A549 (cell line): Measurements from ENCODE around the gene PLK5. TPM values are rescaled to one million over a fixed set of nuclear protein-coding genes. Genes with fewer than 3 reads are reported as not detected.

Experiments
- ATAC-seq, 2 experiments: fragments of 200-7000 bp in 1 of 2; fragments of >200 bp in 1 of 2; cut with Nextera tagmentation in 1 of 2; cut with Tn5 transposase in 1 of 2; 3 replicates each; pipeline versions ENCODE4 v1.8.0 to v1.9.1; 2018 to 2020; ENCODE audit warnings: mild to moderate bottlenecking in 1 of 2, moderate library complexity in 1 of 2
- CTCF ChIA-PET: fragments of 300-600 bp; sonication (Branson Sonifier 250); formaldehyde crosslinking; extraction: SDS; loops from one replicate; lab custom pipeline; 2021; ENCODE audit warnings: antibody characterized with exemption, inconsistent platforms; lab: Yijun Ruan, JAX
- POLR2A ChIA-PET: fragments of 350-600 bp; formaldehyde crosslinking; extraction: SDS; loops from one replicate; lab custom pipeline; 2021; ENCODE audit warnings: antibody characterized with exemption, inconsistent platforms; lab: Yijun Ruan, JAX
- DNase-seq, 2 experiments: peaks; one replicate each; pipeline versions ENCODE4 v3.0.0 to v3.0.0-alpha.2; 2011 to 2016; ENCODE audit warnings: low read depth in 1 of 2, low spot score in 1 of 2
- FAIRE-seq: peaks from 2 replicates; lab custom pipeline; 2011; peaks lifted over from hg19 to GRCh38; lab: Jason Lieb, UNC
- H3K27ac ChIP-seq, 2 experiments: fragments of >200 bp; sonication (Bioruptor Twin); formaldehyde crosslinking; 3 replicates each; pipeline ENCODE4 v1.5.1; 2016 to 2017
- H3K4me1 ChIP-seq: fragments of >200 bp; sonication (Bioruptor Twin); formaldehyde crosslinking; 3 replicates; pipeline ENCODE4 v1.6.1; 2016
- H3K4me2 ChIP-seq: fragments of >200 bp; sonication (Bioruptor Twin); formaldehyde crosslinking; 3 replicates; pipeline ENCODE4 v1.6.1; 2016
- H3K4me3 ChIP-seq: fragments of >200 bp; sonication (Bioruptor Twin); formaldehyde crosslinking; 3 replicates; pipeline ENCODE4 v1.5.1; 2016
- H3K9me3 ChIP-seq: fragments of >200 bp; sonication (Bioruptor Twin); formaldehyde crosslinking; 3 replicates; pipeline ENCODE4 v1.6.1; 2016
- BHLHE40 ChIP-seq: IDR thresholded peaks from 2 replicates; pipeline ENCODE4 v1.6.1; 2012; ENCODE audit warnings: low read depth, low read length, inconsistent platforms
- CEBPB ChIP-seq, 2 experiments: fragments of >200 bp in 1 of 2; sonication (Bioruptor Twin) in 1 of 2; formaldehyde crosslinking in 1 of 2; IDR thresholded peaks; 2 replicates each; pipeline ENCODE4 v1.6.1; 2012 to 2016
- CHD4 ChIP-seq: fragments of 200-600 bp; sonication (generic); IDR thresholded peaks from 2 replicates; pipeline ENCODE4 v1.6.1; 2016; ENCODE audit warnings: antibody characterized with exemption, mild to moderate bottlenecking, borderline replicate concordance
- CTCF ChIP-seq: fragments of >200 bp; sonication (Bioruptor Twin); formaldehyde crosslinking; IDR thresholded peaks from 3 replicates; pipeline ENCODE4 v1.5.1; 2016
- ELK1 ChIP-seq: fragments of 150-350 bp; IDR thresholded peaks from 2 replicates; pipeline ENCODE4 v1.6.1; 2014; ENCODE audit warnings: low read depth, mild to moderate bottlenecking, low read length
- ESRRA ChIP-seq: fragments of 150-350 bp; IDR thresholded peaks from 2 replicates; pipeline ENCODE4 v1.6.1; 2014; ENCODE audit warnings: mild to moderate bottlenecking, low read length, borderline replicate concordance
- GATA3 ChIP-seq: IDR thresholded peaks from 2 replicates; pipeline ENCODE4 v1.6.1; 2012; ENCODE audit warnings: borderline replicate concordance
- HDAC2 ChIP-seq: fragments of 200-600 bp; sonication (generic); IDR thresholded peaks from 2 replicates; pipeline ENCODE4 v1.6.1; 2016
- HOXB13 ChIP-seq: fragments of 250-450 bp; sonication (Bioruptor Pico); IDR thresholded peaks from 2 replicates; pipeline ENCODE4 v1.5.0; 2020; ENCODE audit warnings: low read depth, mild to moderate bottlenecking, moderate library complexity
- HOXB5 ChIP-seq: fragments of 250-450 bp; sonication (Bioruptor Pico); IDR thresholded peaks from 2 replicates; pipeline ENCODE4 v1.5.0; 2020; ENCODE audit warnings: mild to moderate bottlenecking, moderate library complexity
- JUN ChIP-seq, 2 experiments: fragments of >200 bp; sonication (Bioruptor Twin); formaldehyde crosslinking; IDR thresholded peaks; 2 replicates in 1 of 2; 3 replicates in 1 of 2; pipeline ENCODE4 v1.6.1; 2016 to 2017
- KDM1A ChIP-seq: fragments of 200-600 bp; sonication (generic); IDR thresholded peaks from 2 replicates; pipeline ENCODE4 v1.6.1; 2016; ENCODE audit warnings: low read depth, mild to moderate bottlenecking
- KDM5A ChIP-seq: fragments of 200-600 bp; sonication (generic); IDR thresholded peaks from 2 replicates; pipeline ENCODE4 v1.6.1; 2016; ENCODE audit warnings: antibody characterized with exemption, mild to moderate bottlenecking
- MAFK ChIP-seq: fragments of 450-650 bp; IDR thresholded peaks from 2 replicates; pipeline ENCODE4 v1.6.1; 2014; ENCODE audit not compliant: partially characterized antibody
- NPAS2 ChIP-seq: fragments of 250-450 bp; sonication (Bioruptor Pico); IDR thresholded peaks from 2 replicates; pipeline ENCODE4 v1.8.0; 2022; ENCODE audit warnings: mild to moderate bottlenecking, moderate library complexity, borderline replicate concordance
- NR3C1 ChIP-seq: fragments of >200 bp; sonication (Bioruptor Twin); formaldehyde crosslinking; IDR thresholded peaks from 3 replicates; pipeline ENCODE4 v1.6.1; 2017
- PBX3 ChIP-seq: IDR thresholded peaks from 2 replicates; pipeline ENCODE4 v1.6.1; 2012
- PHF8 ChIP-seq: fragments of 200-600 bp; sonication (generic); IDR thresholded peaks from 2 replicates; pipeline ENCODE4 v1.6.1; 2016; ENCODE audit warnings: low read depth, mild to moderate bottlenecking, antibody characterized with exemption, moderate library complexity, borderline replicate concordance
- POLR2A ChIP-seq: IDR thresholded peaks from 2 replicates; pipeline ENCODE4 v1.6.1; 2012; ENCODE audit warnings: mild to moderate bottlenecking, low read length
- POLR2AphosphoS2 ChIP-seq: conservative IDR thresholded peaks from 2 replicates; pipeline ENCODE4 v1.6.1; 2012; ENCODE audit warnings: low read length, improper control_type of control experiment, inconsistent platforms
- RAD21 ChIP-seq, 2 experiments: fragments of >200 bp in 1 of 2; sonication (Bioruptor Twin) in 1 of 2; formaldehyde crosslinking in 1 of 2; IDR thresholded peaks in 1 of 2; conservative IDR thresholded peaks in 1 of 2; 2 replicates in 1 of 2; 3 replicates in 1 of 2; pipeline ENCODE4 v1.6.1; 2012 to 2018; ENCODE audit warnings: inconsistent platforms in 1 of 2
- RCOR1 ChIP-seq: fragments of 150-350 bp; IDR thresholded peaks from 2 replicates; pipeline ENCODE4 v1.6.1; 2014; ENCODE audit warnings: antibody characterized with exemption, low read length, low read depth
- RFX5 ChIP-seq: fragments of 450-650 bp; IDR thresholded peaks from 2 replicates; pipeline ENCODE4 v1.7.1; 2014; ENCODE audit warnings: antibody characterized with exemption, mild to moderate bottlenecking, moderate library complexity
- SMC3 ChIP-seq: fragments of >200 bp; sonication (Bioruptor Twin); formaldehyde crosslinking; IDR thresholded peaks from 3 replicates; pipeline ENCODE4 v1.6.1; 2018; ENCODE audit warnings: inconsistent platforms
- SREBF2 ChIP-seq: fragments of 450-650 bp; IDR thresholded peaks from 2 replicates; pipeline ENCODE4 v1.6.1; 2014; ENCODE audit warnings: mild to moderate bottlenecking, moderate library complexity
- TFCP2L1 ChIP-seq: fragments of 250-450 bp; sonication (Bioruptor Pico); IDR thresholded peaks from 2 replicates; pipeline ENCODE4 v1.5.0; 2021; ENCODE audit warnings: mild to moderate bottlenecking
- USF2 ChIP-seq: fragments of 450-650 bp; IDR thresholded peaks from 2 replicates; pipeline ENCODE4 v1.6.1; 2014; ENCODE audit warnings: antibody characterized with exemption
- ZC3H11A ChIP-seq: fragments of 450-650 bp; IDR thresholded peaks from 2 replicates; pipeline ENCODE4 v1.6.1; 2014; ENCODE audit warnings: antibody characterized with exemption, mild to moderate bottlenecking
- ZFP36 ChIP-seq: fragments of 450-650 bp; IDR thresholded peaks from 2 replicates; pipeline ENCODE4 v1.6.1; 2014; ENCODE audit warnings: borderline replicate concordance; ENCODE audit not compliant: partially characterized antibody
- ZNF302 ChIP-seq: fragments of 250-450 bp; sonication (Bioruptor Pico); IDR thresholded peaks from 2 replicates; pipeline ENCODE4 v1.9.0; 2021; ENCODE audit warnings: inconsistent platforms, mild to moderate bottlenecking, moderate library complexity
- WGBS: methylation state at CpG from one replicate; pipeline ENCODE4 v1.1.6; 2017; ENCODE audit errors: missing lambda C conversion rate; 5-methylcytosine and 5-hydroxymethylcytosine counted together
- polyA plus RNA-seq, 4 experiments: library from polyadenylated mRNA; depleted of rRNA in 3 of 4; stranded (reverse); fragments of >200 nt; fragmentation: RNase III in 1 of 4; extraction: RNeasy Plus Mini Kit Qiagen cat#74134 plus additional on column Dnase treatment in 1 of 4; gene quantifications; 2 replicates in 3 of 4; 3 replicates in 1 of 4; pipeline ENCODE4 v1.2.3, GENCODE V29; 2011 to 2017

The PLK5 gene
- polyA plus RNA-seq, 2 of the 4 experiments (the other 2 are of a cell fraction) = not detected

GRCh38 chr19:1512671-1513498 is 11.0 kb upstream of the PLK5 start, which contains the start of gene ADAMTSL5 (continued):
- TF ChIP-seq POLR2AphosphoS2 (no peak), POLR2A (peak; percentile 59), HOXB13 (CRISPR knock-in tag) (no peak), ESRRA (no peak), ELK1 (no peak), MAFK (no peak), USF2 (no peak), HDAC2 (peak; percentile 66; the same call in 1 of the 2 replicates), NR3C1 (no peak), PBX3 (no peak), GATA3 (no peak), RAD21 (conservative IDR thresholded peaks at IDR 0.05 in 1 of 2, IDR thresholded peaks at IDR 0.05 in 1 of 2) (no peak; a peak in 2 of 5 replicates), NPAS2 (CRISPR knock-in tag) (no peak), CEBPB (IDR thresholded peaks at IDR 0.05) (no peak), HOXB5 (CRISPR knock-in tag) (no peak), PHF8 (peak; percentile 20; the same call in 1 of the 2 replicates), KDM5A (no peak), SMC3 (peak; percentile 38), ZNF302 (CRISPR knock-in tag) (no peak), ZC3H11A (no peak)

GRCh38 chr19:1513499-1514294 is 10.2 kb upstream of the PLK5 start:
- Histone ChIP-seq H3K4me2 (peak overlapping the region; percentile 98), H3K4me1 (no peaks in the 10 kb centered on the region), H3K4me3 (peak overlapping the region; percentile 61), H3K27ac (peak overlapping the region; percentile 82 to 95), H3K9me3 (no peaks in the 10 kb centered on the region)
- ChIA-PET POLR2A (interaction anchor here (0.6 kb wide), 1 partner anchor 60 kb away, joined by 3 read pairs; no protein-coding TSS in a partner anchor), CTCF (interaction anchor here (0.6 to 1.2 kb wide), 3 partner anchors 14 to 59 kb away, joined by 3 to 6 read pairs (median 3); no protein-coding TSS in a partner anchor)
- peak; percentile 78 to 83 for ATAC-seq
- DNase-seq = peak; percentile 39 to 59
- 2% methylated on average over 12 of the region's 52 CpGs for WGBS
- TF ChIP-seq CHD4 = no peak
- no peak for TF ChIP-seq SREBF2
- TF ChIP-seq SMC3 = peak; percentile 33; the same call in 2 of the 3 replicates
- no peak for TF ChIP-seq BHLHE40
- TF ChIP-seq RFX5 = no peak
- TF ChIP-seq PHF8 = no peak
- peak; percentile 31 to 33; a peak in 4 of 5 replicates for TF ChIP-seq RAD21 (conservative IDR thresholded peaks at IDR 0.05 in 1 of 2, IDR thresholded peaks at IDR 0.05 in 1 of 2)
- no peak for TF ChIP-seq KDM5A
- TF ChIP-seq ZFP36 = peak; percentile 94
- no peak for TF ChIP-seq HDAC2
- TF ChIP-seq RCOR1 = no peak
- TF ChIP-seq CTCF = peak; percentile 70
- no peak for TF ChIP-seq JUN (IDR thresholded peaks at IDR 0.05)
- TF ChIP-seq TFCP2L1 = no peak
- no peak for TF ChIP-seq KDM1A
- FAIRE-seq = no peak
